Neutrophil (primary cell): Measurements from ENCODE around the gene RNASEH2B.

ENCODE experiments used
- H3K27ac ChIP-seq: fragments of 200-600 bp; sonication (generic); 2 replicates; pipeline ENCODE4 v1.5.1; 2016; ENCODE audit warnings: mild to moderate bottlenecking, moderate library complexity
- H3K27me3 ChIP-seq: fragments of 200-600 bp; sonication (generic); 2 replicates; pipeline ENCODE4 v1.6.0; 2016; ENCODE audit warnings: mild to moderate bottlenecking
- H3K36me3 ChIP-seq: fragments of 200-600 bp; sonication (generic); 2 replicates; pipeline ENCODE4 v1.5.1; 2017
- H3K4me1 ChIP-seq, 2 experiments: fragments of 200-600 bp in 1 of 2; sonication (generic) in 1 of 2; 1 replicate in 1 of 2; 2 replicates in 1 of 2; pipeline versions ENCODE4 v1.5.1 to v1.6.1; 2013 to 2016; ENCODE audit warnings: low read depth in 1 of 2, low read length in 1 of 2, mild to moderate bottlenecking in 1 of 2, moderate library complexity in 1 of 2; ENCODE audit not compliant: control insufficient read depth in 1 of 2, insufficient read depth in 1 of 2
- H3K4me3 ChIP-seq, 2 experiments: fragments of 200-600 bp in 1 of 2; sonication (generic) in 1 of 2; 1 replicate in 1 of 2; 2 replicates in 1 of 2; pipeline ENCODE4 v1.5.1; 2013 to 2016; ENCODE audit warnings: low read depth in 1 of 2, low read length in 1 of 2, mild to moderate bottlenecking in 1 of 2, moderate library complexity in 1 of 2
- H3K9me3 ChIP-seq: fragments of 200-600 bp; sonication (generic); 2 replicates; pipeline ENCODE4 v1.5.1; 2016
- TF ChIP-seq, protein P1 (sequence below): fragments of 200-600 bp; sonication (generic); IDR thresholded peaks from 2 replicates; pipeline ENCODE4 v1.5.1; 2016; ENCODE audit warnings: antibody characterized with exemption

RNASEH2B gene

DNA sequence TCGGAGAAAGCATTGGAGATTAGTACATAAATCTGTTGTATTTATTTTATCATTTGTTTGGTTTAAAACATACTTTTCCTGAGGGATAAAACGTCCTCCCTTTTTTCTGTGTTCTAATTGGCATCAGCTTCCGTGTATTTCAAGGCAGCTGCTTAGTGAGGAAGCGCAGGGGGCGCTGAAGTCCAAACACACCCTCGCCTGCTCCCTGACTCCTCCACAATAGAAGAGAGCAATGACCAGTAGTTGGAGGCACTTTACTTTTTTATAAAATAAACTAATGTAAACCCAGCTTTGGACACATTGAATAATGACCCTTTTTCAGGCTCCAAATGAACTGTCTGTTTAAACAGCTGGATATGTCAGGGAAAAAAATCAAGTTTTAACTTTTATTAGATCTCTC lies 79.9 kb downstream of the RNASEH2B start:
- H3K27me3 ChIP-seq: no peaks in the 10 kb centered on the region
- H3K4me3 ChIP-seq: no peak overlapping the region
- TF ChIP-seq, protein P1, sequence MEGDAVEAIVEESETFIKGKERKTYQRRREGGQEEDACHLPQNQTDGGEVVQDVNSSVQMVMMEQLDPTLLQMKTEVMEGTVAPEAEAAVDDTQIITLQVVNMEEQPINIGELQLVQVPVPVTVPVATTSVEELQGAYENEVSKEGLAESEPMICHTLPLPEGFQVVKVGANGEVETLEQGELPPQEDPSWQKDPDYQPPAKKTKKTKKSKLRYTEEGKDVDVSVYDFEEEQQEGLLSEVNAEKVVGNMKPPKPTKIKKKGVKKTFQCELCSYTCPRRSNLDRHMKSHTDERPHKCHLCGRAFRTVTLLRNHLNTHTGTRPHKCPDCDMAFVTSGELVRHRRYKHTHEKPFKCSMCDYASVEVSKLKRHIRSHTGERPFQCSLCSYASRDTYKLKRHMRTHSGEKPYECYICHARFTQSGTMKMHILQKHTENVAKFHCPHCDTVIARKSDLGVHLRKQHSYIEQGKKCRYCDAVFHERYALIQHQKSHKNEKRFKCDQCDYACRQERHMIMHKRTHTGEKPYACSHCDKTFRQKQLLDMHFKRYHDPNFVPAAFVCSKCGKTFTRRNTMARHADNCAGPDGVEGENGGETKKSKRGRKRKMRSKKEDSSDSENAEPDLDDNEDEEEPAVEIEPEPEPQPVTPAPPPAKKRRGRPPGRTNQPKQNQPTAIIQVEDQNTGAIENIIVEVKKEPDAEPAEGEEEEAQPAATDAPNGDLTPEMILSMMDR: no peak
- no peaks in the 10 kb centered on the region for H3K9me3 ChIP-seq
- H3K27ac ChIP-seq: no peak overlapping the region
- no peaks in the 10 kb centered on the region for H3K36me3 ChIP-seq
- H3K4me1 ChIP-seq: no peaks in the 10 kb centered on the region

DNA sequence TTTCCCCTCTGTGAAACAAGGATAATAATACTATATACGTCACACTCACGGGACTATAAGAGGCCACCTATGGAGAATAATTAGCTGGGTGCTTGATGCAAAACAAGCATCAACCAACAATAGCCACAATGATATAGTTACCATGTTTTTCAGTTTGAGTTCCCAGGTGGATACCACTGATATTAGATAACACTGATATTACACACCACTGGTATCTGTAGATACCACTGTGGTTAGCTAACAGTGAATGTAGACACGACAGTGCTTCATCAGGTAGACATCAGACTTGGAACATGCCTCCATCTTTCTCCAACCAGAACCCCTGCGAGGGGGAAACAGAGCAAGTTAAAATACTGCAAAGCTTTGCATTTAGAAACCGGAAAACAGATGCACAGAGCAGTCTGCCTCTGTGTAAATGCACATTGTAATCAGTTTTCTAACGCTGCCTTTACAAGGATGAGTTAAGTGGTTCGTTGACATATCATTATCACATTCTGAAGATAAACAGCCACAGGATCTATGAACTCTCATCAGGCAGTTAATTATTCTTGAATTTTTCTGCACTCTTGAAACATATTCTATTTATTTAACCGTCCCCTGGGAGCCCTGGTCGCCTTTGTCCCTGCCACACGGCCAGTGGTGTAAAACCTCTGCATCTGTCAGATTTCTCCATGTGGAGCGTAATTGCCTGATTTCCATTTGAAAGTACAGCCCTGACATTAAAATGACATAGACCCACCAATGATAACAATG lies 80.7 kb downstream of the RNASEH2B start:
- no peaks in the 10 kb centered on the region for H3K36me3 ChIP-seq
- no peak overlapping the region for H3K27ac ChIP-seq
- H3K9me3 ChIP-seq: no peaks in the 10 kb centered on the region
- TF ChIP-seq, protein P1: no peak
- H3K4me3 ChIP-seq: no peak overlapping the region
- H3K27me3 ChIP-seq: no peaks in the 10 kb centered on the region
- no peaks in the 10 kb centered on the region for H3K4me1 ChIP-seq

DNA sequence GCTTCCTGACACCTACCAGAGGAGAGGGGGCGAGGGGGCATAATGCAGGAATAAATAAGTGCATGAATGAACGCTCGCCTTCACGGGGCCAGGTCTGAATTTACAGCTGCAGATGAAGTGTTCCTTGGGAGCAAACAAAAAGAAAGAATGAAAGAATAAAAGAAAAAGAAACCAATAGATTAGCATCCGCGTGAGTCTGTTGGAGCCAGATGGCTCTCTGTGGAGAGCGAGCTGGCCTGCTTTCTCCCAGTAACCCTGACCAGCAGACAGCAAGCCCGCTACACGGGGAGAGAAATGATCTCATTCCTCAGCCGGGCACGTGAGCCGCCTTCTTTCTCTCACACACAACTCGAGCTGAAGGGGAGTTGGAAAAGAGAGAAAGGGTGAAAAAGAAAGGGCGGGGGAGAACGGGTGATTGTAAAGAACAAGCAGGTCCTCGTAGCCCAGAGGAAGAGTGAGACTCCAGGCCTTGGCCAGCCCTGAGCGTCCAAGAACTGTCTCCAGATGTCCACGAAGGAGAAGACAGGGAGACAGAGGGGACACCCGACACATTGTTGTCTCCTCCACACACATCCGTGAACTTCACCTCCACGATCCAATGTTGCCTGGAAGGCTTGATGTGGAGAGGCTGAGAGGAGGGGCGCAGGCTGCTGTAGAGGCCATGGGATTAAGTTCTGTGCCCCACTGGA lies 81.4 kb downstream of the RNASEH2B start:
- no peaks in the 10 kb centered on the region for H3K4me1 ChIP-seq
- no peak overlapping the region for H3K4me3 ChIP-seq
- H3K36me3 ChIP-seq: no peaks in the 10 kb centered on the region
- H3K9me3 ChIP-seq: no peaks in the 10 kb centered on the region
- TF ChIP-seq, protein P1: no peak
- no peak overlapping the region for H3K27ac ChIP-seq
- H3K27me3 ChIP-seq: no peaks in the 10 kb centered on the region

DNA sequence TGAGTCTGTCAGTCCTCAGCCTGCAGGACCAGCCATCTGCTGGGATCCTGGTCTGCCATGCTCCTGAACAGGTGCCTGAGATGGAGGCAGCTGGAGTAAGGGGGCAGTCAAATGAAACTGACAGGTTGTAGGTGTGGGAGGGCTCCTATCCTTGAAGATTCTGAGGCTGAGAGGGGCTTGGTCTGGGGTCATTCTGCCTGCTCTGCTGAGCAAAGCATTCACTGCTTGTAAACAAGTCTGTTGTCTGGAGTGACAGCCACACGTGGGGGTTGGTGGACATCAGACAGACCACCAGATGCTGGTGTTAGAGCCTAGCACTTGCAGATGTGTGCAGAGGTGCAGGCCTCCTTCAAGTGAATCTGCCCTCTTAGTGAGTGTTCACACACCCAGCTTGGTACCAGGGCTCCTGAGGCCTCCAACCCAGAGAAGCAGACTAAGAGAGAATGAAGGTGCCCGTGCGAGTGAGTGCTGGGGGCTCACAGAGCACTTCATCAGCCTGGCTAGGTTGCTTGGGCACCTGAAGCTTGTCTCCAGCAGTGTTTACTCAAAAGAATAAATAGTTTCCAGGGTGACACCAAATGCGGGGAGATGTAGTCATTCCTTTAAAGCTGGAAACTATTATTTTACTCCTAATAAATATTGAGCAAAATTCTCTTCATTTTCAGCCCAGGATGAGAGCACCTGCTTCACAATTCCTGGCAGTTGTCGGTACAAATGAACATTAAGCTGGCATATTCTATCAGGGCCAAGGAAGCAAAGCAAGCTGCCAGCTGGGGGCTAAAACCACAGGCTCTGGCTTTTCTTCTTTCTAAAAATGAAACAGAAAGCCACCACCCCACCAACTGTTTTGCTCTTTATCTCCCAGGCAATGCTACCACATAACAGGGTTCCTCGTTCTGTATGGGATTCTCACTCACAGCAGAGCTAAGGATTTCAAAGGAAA lies 82.3 kb downstream of the RNASEH2B start:
- no peaks in the 10 kb centered on the region for H3K27me3 ChIP-seq
- H3K27ac ChIP-seq: no peak overlapping the region
- no peaks in the 10 kb centered on the region for H3K36me3 ChIP-seq
- H3K4me1 ChIP-seq: no peaks in the 10 kb centered on the region
- no peak overlapping the region for H3K4me3 ChIP-seq
- H3K9me3 ChIP-seq: no peaks in the 10 kb centered on the region
- TF ChIP-seq, protein P1: no peak

DNA sequence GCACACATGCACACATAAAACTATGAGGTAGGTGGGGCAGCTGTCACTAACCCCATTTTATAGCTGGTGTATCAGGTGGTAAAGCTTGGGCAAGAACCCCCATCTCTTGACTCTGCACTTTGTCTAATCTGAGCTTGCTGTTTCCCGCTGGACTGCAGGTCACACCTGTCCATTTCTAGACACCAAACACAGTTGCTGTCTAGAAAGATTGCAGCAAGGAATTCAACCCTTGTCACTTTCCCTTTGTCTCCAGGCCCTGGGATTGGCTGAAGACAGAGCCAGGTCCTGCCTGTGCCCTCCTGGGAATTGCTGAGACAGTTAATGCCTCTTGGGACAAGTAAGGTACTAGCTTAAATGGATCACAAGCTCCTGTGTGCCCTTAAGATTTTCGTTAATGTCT lies 83.8 kb downstream of the RNASEH2B start:
- Histone ChIP-seq H3K27me3 (no peaks in the 10 kb centered on the region), H3K36me3 (no peaks in the 10 kb centered on the region), H3K4me1 (no peaks in the 10 kb centered on the region), H3K9me3 (no peaks in the 10 kb centered on the region), H3K27ac (no peak overlapping the region), H3K4me3 (no peak overlapping the region)
- TF ChIP-seq, protein P1: no peak
